HG03571 (cell line): ENCODE measurements around the gene USP28.
"Not testable (repeated sequence)": the region's sequence is repeated elsewhere in the genome, so short reads cannot be mapped to it uniquely, and the experiment has no call there.

ENCODE experiments used
- ATAC-seq: cut with Tn5 transposase; IDR thresholded peaks from one replicate; pipeline ENCODE4 v1.9.1; 2021; ENCODE audit not compliant: unreplicated experiment

USP28 gene

GRCh38 chr11:113838005-113838404 is 37.4 kb downstream of the USP28 start:
- ATAC-seq: no peak

- ATAC-seq: no peak
These were observed 40.1 kb downstream of the USP28 start for GRCh38 chr11:113835306-113835705.

- ATAC-seq: no peak
These were observed 42.2 kb downstream of the USP28 start for GRCh38 chr11:113833151-113833550.

DNA sequence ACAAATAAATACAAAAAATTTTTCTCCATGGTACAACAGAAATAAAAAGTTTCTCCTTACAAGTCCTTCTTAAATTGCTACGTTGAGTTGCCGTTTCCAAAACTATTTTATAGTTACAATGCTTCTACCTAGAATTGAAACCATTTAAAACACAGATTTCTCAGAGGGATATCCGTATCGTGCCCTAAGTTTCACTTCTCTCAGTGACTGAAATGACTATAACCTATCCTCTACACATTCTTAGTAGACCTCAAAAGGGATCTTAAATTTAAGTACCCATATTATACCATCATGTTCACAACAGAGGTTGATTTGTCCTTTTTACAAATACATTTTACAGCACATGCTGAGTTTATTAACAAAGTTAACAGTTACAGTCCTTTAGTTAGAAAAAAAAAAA is 44.1 kb downstream of the USP28 start:
- ATAC-seq: peak; percentile 83

DNA sequence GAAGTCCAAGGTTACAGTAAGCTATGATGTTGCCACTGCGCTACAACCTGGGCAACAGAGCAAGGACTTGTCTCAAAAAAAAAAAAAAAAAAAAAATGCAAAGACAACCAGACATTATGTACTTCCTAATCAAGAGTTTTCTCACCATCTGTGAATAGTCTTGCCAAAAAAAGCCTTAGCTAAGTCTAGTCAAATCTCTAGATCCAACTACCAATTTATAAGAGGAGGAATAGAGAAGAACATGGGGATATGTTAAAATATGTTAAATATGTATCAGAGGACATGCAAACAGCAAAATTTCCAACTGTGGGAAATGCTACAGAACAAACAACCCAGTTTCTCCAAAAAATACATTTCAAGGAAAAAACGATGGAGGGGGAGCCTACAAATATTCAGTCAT is 45.6 kb downstream of the USP28 start:
- no peak for ATAC-seq

- no peak for ATAC-seq
These were observed 47.2 kb downstream of the USP28 start for GRCh38 chr11:113828191-113828590.

GRCh38 chr11:113827477-113827876 is 47.9 kb downstream of the USP28 start:
- ATAC-seq: no peak

GRCh38 chr11:113818426-113818825 is 56.9 kb downstream of the USP28 start:
- no peak for ATAC-seq

GRCh38 chr11:113817626-113818025 is 57.7 kb downstream of the USP28 start:
- ATAC-seq: no peak

DNA sequence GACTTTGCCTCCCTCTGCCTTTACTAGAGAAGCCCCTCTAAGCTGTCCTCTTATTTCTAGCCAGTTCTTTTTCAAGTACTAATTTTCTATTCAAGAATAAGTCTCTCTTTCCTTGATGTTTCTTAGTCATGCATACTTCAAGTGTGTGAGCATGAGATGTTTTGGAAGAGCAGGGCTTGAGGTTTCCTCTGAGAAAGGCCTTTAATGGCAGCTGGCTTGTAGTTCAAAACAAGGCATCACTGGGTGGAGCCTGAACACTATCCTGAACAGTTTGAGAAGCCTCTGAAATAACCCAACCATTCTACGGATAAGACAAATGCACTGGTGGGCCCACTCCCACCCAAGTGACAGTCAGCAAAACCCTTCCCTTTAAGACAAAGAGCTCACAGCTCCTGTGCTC is 58.2 kb downstream of the USP28 start:
- ATAC-seq: no peak

DNA sequence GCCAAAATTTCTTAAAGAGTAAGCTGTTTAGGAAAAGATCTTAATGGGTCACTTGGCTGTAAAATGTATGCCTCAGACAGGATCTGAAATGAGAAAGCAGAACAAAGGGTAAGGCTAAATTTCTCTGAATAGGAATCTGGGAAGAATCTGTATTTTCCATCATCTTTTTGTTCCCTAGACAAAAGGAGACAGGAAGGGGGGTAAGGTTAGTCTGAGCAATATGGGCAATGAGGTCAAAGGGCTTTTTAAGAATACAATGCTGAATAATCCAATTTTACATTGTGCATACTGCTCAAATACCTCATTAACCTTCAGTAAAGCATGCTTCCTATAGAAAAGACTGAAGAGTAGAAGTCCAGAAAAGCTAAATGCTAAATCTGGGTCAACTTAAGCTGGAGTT is 61.2 kb downstream of the USP28 start:
- no peak for ATAC-seq

DNA sequence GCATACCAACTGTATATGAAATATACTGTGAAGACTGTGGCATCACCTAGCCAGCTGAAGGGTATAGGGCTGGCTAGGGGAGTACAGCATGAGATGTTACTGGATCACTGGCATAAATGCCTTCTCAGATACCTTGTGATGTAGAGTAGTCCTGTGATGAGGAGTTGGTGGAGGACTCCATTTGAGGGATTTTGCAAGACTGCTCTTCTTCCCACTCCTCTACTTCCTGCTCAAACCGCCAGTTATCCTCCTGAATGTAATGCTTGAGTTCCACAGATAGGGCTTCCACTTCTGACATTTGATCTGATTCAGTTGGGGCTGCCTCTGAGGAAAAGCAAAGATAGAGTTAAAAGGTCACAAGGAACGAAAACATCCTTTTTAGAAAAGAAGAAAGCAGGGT is 66.4 kb downstream of the USP28 start:
- ATAC-seq: no peak

DNA sequence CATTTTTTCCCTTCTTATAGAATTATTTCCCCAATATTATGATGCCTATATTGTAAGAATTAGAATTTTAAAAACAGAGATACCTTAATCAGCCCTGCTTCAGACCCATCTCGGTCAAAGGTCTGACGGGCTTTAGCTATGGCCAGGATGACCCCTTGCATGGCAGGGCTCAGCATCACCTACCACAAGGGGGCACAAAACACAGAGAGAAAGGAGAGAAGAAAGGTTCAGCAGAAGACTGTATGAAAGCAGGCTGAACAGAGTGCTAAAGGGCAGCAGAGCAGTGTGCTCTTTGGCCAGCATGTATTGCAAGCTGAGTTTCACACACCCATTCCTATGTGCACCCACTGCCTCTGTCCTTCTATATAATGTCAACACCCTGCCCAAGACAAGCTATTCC is 69.0 kb downstream of the USP28 start:
- no peak for ATAC-seq

DNA sequence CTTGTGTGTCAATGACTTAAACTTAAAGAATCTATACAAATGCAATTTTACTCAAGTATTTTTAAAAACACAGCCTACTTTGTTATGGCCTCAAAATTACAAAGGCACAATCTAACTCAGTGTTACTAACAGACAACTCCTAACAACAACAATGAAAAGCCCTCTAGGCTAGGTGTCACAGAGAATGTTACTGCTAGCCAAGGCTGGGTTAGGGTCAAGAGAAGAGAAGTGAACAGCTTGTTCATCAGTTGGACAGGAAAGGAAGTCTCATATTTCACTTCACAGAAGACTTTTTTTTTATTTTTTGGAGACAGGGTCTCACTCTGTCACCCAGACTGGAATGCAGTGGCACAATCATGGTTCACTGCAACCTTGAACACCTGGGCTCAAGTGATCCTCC is 69.7 kb downstream of the USP28 start:
- no peak for ATAC-seq

DNA sequence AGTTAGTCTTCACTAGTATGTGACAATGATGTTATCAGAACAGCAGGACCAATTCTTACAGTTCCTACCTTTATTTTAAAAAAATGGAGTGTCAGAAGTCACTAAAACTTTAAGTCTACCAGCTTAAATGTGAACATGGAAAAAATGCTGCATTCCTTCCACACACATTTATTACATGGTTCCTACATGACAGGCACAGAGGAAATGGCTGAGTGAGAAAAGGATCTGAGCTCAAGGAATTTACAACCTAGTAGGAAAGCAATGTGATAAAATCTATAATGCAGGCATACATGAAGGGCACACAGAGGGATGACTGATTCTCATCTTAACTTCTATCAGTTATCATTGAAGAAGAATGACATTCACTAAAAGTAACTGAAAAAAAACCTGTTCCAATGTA is 72.8 kb downstream of the USP28 start:
- no peak for ATAC-seq

GRCh38 chr11:113796663-113797259 is 78.6 kb downstream of the USP28 start:
- no peak for ATAC-seq

DNA sequence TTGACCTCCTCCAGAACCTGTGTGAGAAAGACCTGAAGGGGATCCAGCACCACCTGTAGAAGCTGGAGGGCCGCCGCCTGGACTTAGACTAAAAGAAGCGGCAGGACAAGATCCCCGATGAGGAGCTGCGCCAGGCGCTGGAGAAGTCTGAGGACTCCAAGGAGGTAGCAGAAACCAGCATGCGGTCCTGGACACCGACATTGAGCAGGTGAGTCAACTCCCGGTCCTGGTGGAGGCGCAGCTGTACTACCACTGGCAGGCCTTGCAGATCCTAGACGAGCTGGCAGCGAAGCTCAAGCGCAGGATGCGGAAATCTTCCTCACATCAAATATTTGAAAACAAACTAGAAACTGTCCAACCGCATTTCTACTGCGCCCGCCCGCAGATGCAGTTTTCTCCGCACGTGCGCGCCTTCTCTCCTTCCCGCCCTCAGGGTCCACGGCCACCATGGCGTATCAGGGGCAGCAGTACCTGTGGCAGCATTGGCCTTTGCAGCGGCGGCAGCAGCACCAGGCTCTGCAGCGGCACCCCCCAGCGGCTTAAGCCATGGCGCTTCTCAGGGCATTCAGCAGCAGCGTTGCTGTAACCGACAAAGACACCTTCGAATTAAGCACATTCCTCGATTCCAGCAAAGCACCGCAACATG is 85.6 kb downstream of the USP28 start:
- no peak for ATAC-seq

- not testable (repeated sequence) for ATAC-seq
These were observed 86.4 kb downstream of the USP28 start for GRCh38 chr11:113789016-113789415.

DNA sequence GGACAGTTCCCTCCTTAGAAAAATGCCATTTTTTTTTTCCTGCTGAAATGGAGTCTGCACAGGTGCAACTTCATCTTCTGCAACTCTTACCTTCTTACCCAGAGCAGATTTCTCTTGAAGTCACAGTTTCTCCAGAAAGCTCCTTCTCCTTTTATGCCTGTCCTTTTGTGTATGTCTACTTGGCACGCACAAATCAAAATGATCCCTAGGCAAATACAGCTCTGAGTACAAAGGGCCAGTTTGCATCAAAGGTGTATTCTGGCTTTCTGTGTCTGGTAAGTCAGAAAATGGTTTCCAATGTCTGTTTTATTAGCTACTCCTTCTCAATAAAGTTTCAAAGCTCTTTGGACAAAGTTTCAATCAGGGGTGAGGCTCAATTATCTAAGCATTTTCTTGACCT is 93.2 kb downstream of the USP28 start:
- no peak for ATAC-seq

DNA sequence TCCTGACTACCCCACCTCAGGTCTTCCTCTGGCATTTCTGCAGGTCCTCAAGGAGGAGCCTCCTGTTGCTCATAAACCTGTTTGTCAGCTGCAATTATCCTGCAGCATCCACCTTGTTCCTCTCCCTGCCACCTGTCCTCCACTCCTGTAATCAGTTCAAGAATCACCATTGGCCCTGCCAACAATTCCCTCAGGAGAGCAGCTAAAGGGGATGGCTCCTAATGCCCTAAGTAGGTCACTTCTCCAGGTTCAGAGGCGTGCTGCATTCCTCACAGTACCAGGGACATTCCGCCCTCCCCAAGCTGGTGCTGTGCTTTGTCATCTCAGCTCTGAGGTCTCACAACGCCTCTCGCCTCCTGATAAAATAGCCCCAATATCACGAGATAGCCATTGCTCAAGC is 93.7 kb downstream of the USP28 start:
- ATAC-seq: no peak

GRCh38 chr11:113779496-113779895 is 95.9 kb downstream of the USP28 start, which contains the start of gene CLDN25:
TSS of gene CLDN25 (plus strand) at chr11:113779796. CDS start at chr11:113779796, 0 bp downstream.
- ATAC-seq: no peak

GRCh38 chr11:113778111-113778910 is 97.1 kb downstream of the USP28 start:
- ATAC-seq: no peak
